ENCODE data around the gene KRT80. TPM values are rescaled to one million over a fixed set of nuclear protein-coding genes. Genes with fewer than 3 reads are reported as not detected.

The KRT80 gene
- polyA plus RNA-seq, 1 donor (not counting 4 experiments of a cell fraction or from before 2014, with no cell fraction given) = 4.1 TPM

- Histone ChIP-seq H2AFZ (ENCODE audit: control insufficient read depth, low read length) (no peak overlapping the region), H3K9me3 (ENCODE audit: control insufficient read depth, low read depth, low read length) (no peaks in the 10 kb centered on the region), H3K9ac (ENCODE audit: control insufficient read depth, extremely low read depth, insufficient read depth, low read length) (peak overlapping the region; percentile 57), H4K20me1 (ENCODE audit: control insufficient read depth, extremely low read depth, insufficient read depth, low read length) (no peaks in the 10 kb centered on the region), H3K4me3 (ENCODE audit: control insufficient read depth in 2 of 3, extremely low read depth in 1 of 3, insufficient read depth in 2 of 3, low read depth in 1 of 3, low read length in 3 of 3) (no peak overlapping the region), H3K9me1 (ENCODE audit: control insufficient read depth, extremely low read depth, insufficient read depth, low read length) (no peaks in the 10 kb centered on the region), H3K79me2 (ENCODE audit: control insufficient read depth, insufficient read depth, low read length) (no peaks in the 10 kb centered on the region), H3K27ac (ENCODE audit: control insufficient read depth, insufficient read depth, low read length) (no peak overlapping the region), H3K27me3 (ENCODE audit: control insufficient read depth, extremely low read depth, insufficient read depth, low read length) (no peaks in the 10 kb centered on the region), H3K36me3 (ENCODE audit: control insufficient read depth in 2 of 2, extremely low read depth in 1 of 2, insufficient read depth in 2 of 2, low read length in 2 of 2) (no peaks in the 10 kb centered on the region), H3K4me2 (ENCODE audit: control insufficient read depth, extremely low read depth, insufficient read depth, low read depth, low read length) (no peak overlapping the region), H3K4me1 (ENCODE audit: control insufficient read depth, extremely low read depth, insufficient read depth, low read length) (peaks cover 48% of the 10 kb centered on the region)
- TF ChIP-seq CTCF (optimal IDR thresholded peaks at IDR 0.05 in 1 of 3, IDR thresholded peaks at IDR 0.05 in 1 of 3, conservative IDR thresholded peaks at IDR 0.05 in 1 of 3; ENCODE audit: extremely low read depth in 1 of 3, insufficient read depth in 2 of 3, low read length in 3 of 3) (no peak), EZH2 (IDR thresholded peaks at IDR 0.05; ENCODE audit: low read length) (no peak)
- DNase-seq (ENCODE audit: low read depth, low spot score) (no peak), FAIRE-seq (no peak)
- dilution Hi-C loops (cut with MboI; ENCODE audit: extremely low pct_ligation_motif_present, low sequenced_read_pairs) = no loop called here
Measured at GRCh38 chr12:52183971-52184370, 7.8 kb downstream of the KRT80 start.

DNA sequence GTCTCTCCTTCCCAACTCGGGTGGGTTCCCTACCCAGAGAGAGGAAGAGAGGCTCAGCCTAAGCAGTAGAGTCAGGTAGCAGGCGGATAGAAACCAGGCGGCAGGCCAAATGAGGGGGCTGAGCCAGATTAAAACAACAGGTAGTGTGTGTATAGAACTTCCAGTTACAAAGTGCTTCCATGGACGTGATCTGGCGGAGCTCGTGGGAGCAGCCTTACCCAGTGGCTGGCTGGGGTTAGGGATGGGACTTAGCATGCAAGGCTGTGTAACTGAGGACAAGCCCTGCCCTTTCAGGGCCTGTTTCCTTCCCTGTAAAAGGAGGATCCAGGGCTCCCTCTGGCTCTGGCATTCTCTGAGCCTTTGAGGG is 8.3 kb downstream of the KRT80 start:
- Histone ChIP-seq H4K20me1 (ENCODE audit: control insufficient read depth, extremely low read depth, insufficient read depth, low read length) (no peaks in the 10 kb centered on the region), H3K27ac (ENCODE audit: control insufficient read depth, insufficient read depth, low read length) (peak overlapping the region; percentile 39), H3K4me3 (ENCODE audit: control insufficient read depth in 2 of 3, extremely low read depth in 1 of 3, insufficient read depth in 2 of 3, low read depth in 1 of 3, low read length in 3 of 3) (no peak overlapping the region), H3K4me2 (ENCODE audit: control insufficient read depth, extremely low read depth, insufficient read depth, low read depth, low read length) (peak overlapping the region; percentile 53), H3K9ac (ENCODE audit: control insufficient read depth, extremely low read depth, insufficient read depth, low read length) (peak overlapping the region; percentile 57), H2AFZ (ENCODE audit: control insufficient read depth, low read length) (no peak overlapping the region), H3K27me3 (ENCODE audit: control insufficient read depth, extremely low read depth, insufficient read depth, low read length) (no peaks in the 10 kb centered on the region), H3K79me2 (ENCODE audit: control insufficient read depth, insufficient read depth, low read length) (no peaks in the 10 kb centered on the region), H3K36me3 (ENCODE audit: control insufficient read depth in 2 of 2, extremely low read depth in 1 of 2, insufficient read depth in 2 of 2, low read length in 2 of 2) (no peaks in the 10 kb centered on the region), H3K9me1 (ENCODE audit: control insufficient read depth, extremely low read depth, insufficient read depth, low read length) (no peaks in the 10 kb centered on the region), H3K9me3 (ENCODE audit: control insufficient read depth, low read depth, low read length) (no peaks in the 10 kb centered on the region), H3K4me1 (ENCODE audit: control insufficient read depth, extremely low read depth, insufficient read depth, low read length) (peaks cover 48% of the 10 kb centered on the region)
- DNase-seq (ENCODE audit: low read depth, low spot score) (no peak), FAIRE-seq (peak; percentile 9)
- TF ChIP-seq CTCF (optimal IDR thresholded peaks at IDR 0.05 in 1 of 3, IDR thresholded peaks at IDR 0.05 in 1 of 3, conservative IDR thresholded peaks at IDR 0.05 in 1 of 3; ENCODE audit: extremely low read depth in 1 of 3, insufficient read depth in 2 of 3, low read length in 3 of 3) (no peak), EZH2 (IDR thresholded peaks at IDR 0.05; ENCODE audit: low read length) (no peak)
- dilution Hi-C loops (cut with MboI; ENCODE audit: extremely low pct_ligation_motif_present, low sequenced_read_pairs) = no loop called here
